Heart left ventricle (tissue), 16 donors: ENCODE measurements around the gene HDAC4. TPM values are rescaled to one million over a fixed set of nuclear protein-coding genes. Genes with fewer than 3 reads are reported as not detected.

ENCODE experiments used
- ATAC-seq, 4 donors: fragments of 200-7000 bp; cut with Tn5 transposase; one replicate each; pipeline ENCODE4 v1.9.1; 2020 to 2022; ENCODE audit warnings: moderate library complexity in 4 of 4, mild to moderate bottlenecking in 3 of 4, moderate number of reproducible peaks in 1 of 4
- DNase-seq, 5 donors: peaks; one replicate each; pipeline ENCODE4 v3.0.0-alpha.2; 2020
- H3K27ac ChIP-seq, 12 donors: fragments of 200-600 bp; sonication (generic) in 4 of 12; one replicate each; pipeline versions ENCODE4 v1.5.0 to v1.8.0; 2016 to 2022; ENCODE audit warnings: mild to moderate bottlenecking in 2 of 12
- H3K27me3 ChIP-seq, 9 donors: fragments of 200-600 bp; sonication (generic) in 2 of 9; one replicate each; pipeline versions ENCODE4 v1.5.1 to v1.8.0; 2016 to 2022; ENCODE audit warnings: mild to moderate bottlenecking in 3 of 9
- H3K36me3 ChIP-seq, 9 donors: fragments of 200-600 bp; sonication (generic) in 2 of 9; one replicate each; pipeline versions ENCODE4 v1.5.0 to v1.8.0; 2018 to 2022; ENCODE audit warnings: mild to moderate bottlenecking in 2 of 9
- H3K4me1 ChIP-seq, 12 donors: fragments of 200-600 bp; sonication (generic) in 4 of 12; one replicate each; pipeline versions ENCODE4 v1.5.0 to v1.8.0; 2016 to 2022; ENCODE audit warnings: mild to moderate bottlenecking in 3 of 12
- H3K4me3 ChIP-seq, 12 donors: fragments of 200-600 bp; sonication (generic) in 4 of 12; one replicate each; pipeline versions ENCODE4 v1.5.0 to v1.8.0; 2017 to 2022; ENCODE audit warnings: mild to moderate bottlenecking in 9 of 12, moderate library complexity in 4 of 12
- H3K9me3 ChIP-seq, 12 donors: fragments of 200-600 bp; sonication (generic) in 4 of 12; one replicate each; pipeline versions ENCODE4 v1.5.0 to v1.8.0; 2016 to 2022; ENCODE audit warnings: mild to moderate bottlenecking in 1 of 12
- CTCF ChIP-seq, 12 donors: fragments of 200-600 bp; sonication (generic) in 4 of 12; IDR thresholded peaks; one replicate each; pipeline versions ENCODE4 v1.5.0 to v1.8.0; 2018 to 2022; ENCODE audit warnings: antibody characterized with exemption in 12 of 12, mild to moderate bottlenecking in 5 of 12
- POLR2A ChIP-seq, 2 donors: fragments of 450-650 bp; IDR thresholded peaks; one replicate each; pipeline ENCODE4 v1.6.1; 2017; ENCODE audit warnings: antibody characterized with exemption in 2 of 2, mild to moderate bottlenecking in 2 of 2, moderate library complexity in 2 of 2
- WGBS, 4 donors: extraction: QIAGEN DNeasy Blood & Tissue Kit in 2 of 4; methylation state at CpG; one replicate each; pipeline versions ENCODE4 v1.1.5 to v1.1.7; 2013 to 2018; 5-methylcytosine and 5-hydroxymethylcytosine counted together
- intact Hi-C, 10 donors: fragments of 100-400 bp; cut with DNase I; formaldehyde crosslinking; loops; one replicate each; pipeline versions ENCODE4 v1.11.1 to v1.14.2; 2022
- polyA plus RNA-seq, 2 donors: library from polyadenylated mRNA; stranded (reverse); fragments of 200-250 nt; gene quantifications; one replicate each; pipeline ENCODE4 v1.2.3, GENCODE V29; 2013
- total RNA-seq, 9 donors: library from RNA; depleted of rRNA in 2 of 9; stranded (reverse); fragments of >200 nt in 2 of 9; fragmentation: NEBNext Ultra II Directional in 3 of 9; extraction: Animal tissue kit (Norgen Biotek cat#: 25700) in 3 of 9; gene quantifications; one replicate each; pipeline versions ENCODE4 v1.1.0 to v1.2.4, GENCODE V29; 2016 to 2023
- donor health status: ischemic (EF 13 %, LVEDD 7.1; RV severe dilation, severe dysfunction).
- donor health status: healthy with polysubstance abuse.
- donor health status: DM: no; HTN: yes; CAD: no.
- donor health status: DM: no; HTN: no; CAD: no.
- donor health status: ischemic (EF 25% LVEDD 6.9; RV normal size, moderate dysfunction).
- donor health status: ischemic (EF 25% LVEDD 5.7; RV mildly dilated, moderate dysfunction).
- donor health status: healthy.
- donor health status: DM: yes; HTN: yes; CAD: no.
- donor health status: ischemic (EF 35%, LVEDD 5.7; RV mildly dilated, moderate dysfunction).
- donor health status: nonischemic (EF 11% LVEDD 7.7; RV severe dilation, severe dysfunction).
- donor health status: DM: yes; HTN: yes; CAD: no.
- donor health status: PGD.
- donor health status: ischemic (EF 29% LVEDD 5.4; RV normal size, mild dysfunction).
- donor health status: nonischemic (EF 23%, LVEDD 6.1; RV moderate dilation, normal function).

Gene HDAC4
- total and polyA plus RNA-seq, 11 donors: 13.9 to 37.6 (median 27.5) TPM

GRCh38 chr2:239238839-239239606 is 161.8 kb downstream of the HDAC4 start:
- Histone ChIP-seq H3K9me3 (no peaks in the 10 kb centered on the region), H3K4me3 (no peak overlapping the region)
- 75 to 90% (median 85%) methylated on average over 15 of the region's 15 CpGs for WGBS, 4 donors

GRCh38 chr2:239238381-239238780 is 162.4 kb downstream of the HDAC4 start:
- H3K27ac ChIP-seq: peak overlapping the region in 4 of 12 donors; percentile 78 to 88 (median 84)
- intact Hi-C loops: loop anchor here in 1 of 10 donors (5.0 kb wide), 1 partner anchor 89 kb away; no protein-coding TSS in a partner anchor
- DNase-seq: peak in 1 of 5 donors; percentile 19

More at GRCh38 chr2:239238839-239239606, 161.8 kb downstream of the HDAC4 start:
- intact Hi-C loops: loop anchor here in 1 of 10 donors (5.0 kb wide), 1 partner anchor 88 kb away; no protein-coding TSS in a partner anchor
- no peak for TF ChIP-seq POLR2A (IDR thresholded peaks at IDR 0.05)
- no peak for TF ChIP-seq CTCF (IDR thresholded peaks at IDR 0.05)
- no peaks in the 10 kb centered on the region for H3K27me3 ChIP-seq
- DNase-seq (peak in 1 of 5 donors; percentile 60), ATAC-seq (peak in 2 of 4 donors; percentile 54 to 60)
- peaks cover 0 to 4% (median 0%) of the 10 kb centered on the region in 9 donors for H3K36me3 ChIP-seq
- peaks cover 2 to 74% (median 28%) of the 10 kb centered on the region in 12 donors for H3K4me1 ChIP-seq
- H3K27ac ChIP-seq: peak overlapping the region in 10 of 12 donors; percentile 56 to 90 (median 78)

DNA sequence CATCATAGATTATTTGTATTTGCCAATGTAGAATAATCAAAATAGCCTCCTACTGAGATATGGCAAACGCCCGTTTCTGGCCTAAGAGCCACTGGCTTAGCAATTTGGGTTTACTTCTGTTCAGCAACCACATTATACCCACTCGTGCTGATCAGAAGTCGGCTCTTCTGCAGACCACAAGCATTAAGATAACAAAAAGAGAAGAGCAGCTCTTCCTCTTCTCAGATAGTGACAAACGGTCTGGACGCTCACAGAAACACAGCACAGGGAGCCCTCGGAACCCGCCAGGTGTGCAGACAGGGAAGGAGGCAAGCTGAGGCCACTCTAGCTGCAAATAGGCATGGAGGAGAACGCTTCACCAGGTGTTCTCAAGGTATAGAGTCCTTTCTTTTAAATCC is 164.0 kb downstream of the HDAC4 start:
- intact Hi-C loops: loop anchor here in 1 of 10 donors (5.0 kb wide), 1 partner anchor 90 kb away; no protein-coding TSS in a partner anchor
- no peak overlapping the region for H3K27ac ChIP-seq
- ATAC-seq (no peak), DNase-seq (no peak)
- H3K27me3 ChIP-seq: no peaks in the 10 kb centered on the region
- no peaks in the 10 kb centered on the region for H3K9me3 ChIP-seq
- H3K36me3 ChIP-seq: peaks cover 0 to 4% (median 0%) of the 10 kb centered on the region in 9 donors
- H3K4me1 ChIP-seq: peaks cover 2 to 80% (median 33%) of the 10 kb centered on the region in 12 donors
- H3K4me3 ChIP-seq: no peak overlapping the region
- no peak for TF ChIP-seq POLR2A (IDR thresholded peaks at IDR 0.05)
- no peak for TF ChIP-seq CTCF (IDR thresholded peaks at IDR 0.05)
- 85 to 93% (median 89%) methylated on average over 9 of the region's 9 CpGs for WGBS, 4 donors

More at GRCh38 chr2:239238381-239238780, 162.4 kb downstream of the HDAC4 start:
- ATAC-seq: no peak
- Histone ChIP-seq H3K4me1 (peaks cover 2 to 80% (median 31%) of the 10 kb centered on the region in 12 donors), H3K36me3 (peaks cover 0 to 4% (median 0%) of the 10 kb centered on the region in 9 donors), H3K9me3 (no peaks in the 10 kb centered on the region), H3K27me3 (no peaks in the 10 kb centered on the region), H3K4me3 (no peak overlapping the region)
- no peak for TF ChIP-seq CTCF (IDR thresholded peaks at IDR 0.05)
- TF ChIP-seq POLR2A (IDR thresholded peaks at IDR 0.05): no peak
- WGBS, 4 donors: 96 to 97% (median 97%) methylated on average over 5 of the region's 5 CpGs
